Measurements from ENCODE around the gene FRMD1. TPM values are rescaled to one million over a fixed set of nuclear protein-coding genes. Genes with fewer than 3 reads are reported as not detected.

Gene FRMD1
- total RNA-seq, 4 donors from 2014 or later: 35.4 to 86.4 (median 47.7) TPM

- peaks cover 0 to 16% (median 7%) of the 10 kb centered on the region in 4 donors for H3K4me1 ChIP-seq
- TF ChIP-seq EP300 (IDR thresholded peaks at IDR 0.05; ENCODE audit: low read depth): no peak
- TF ChIP-seq CTCF (IDR thresholded peaks at IDR 0.05): peak in 1 of 5 experiments; percentile 12
- intact Hi-C loops (cut with DNase I; ENCODE audit: low total_unique reads) (no loop called here), in situ Hi-C loops (cut with MboI; ENCODE audit: low pct_ligation_motif_present in 1 of 4, low pct_unique_long_range_greater_than_20kb in 1 of 4, low sequenced_read_pairs in 3 of 4) (no loop called here)
- H3K27ac ChIP-seq: no peak overlapping the region
- no peaks in the 10 kb centered on the region for H3K36me3 ChIP-seq
- no peaks in the 10 kb centered on the region for H3K9me3 ChIP-seq
- 50 to 55% methylated on average over 6 to 7 of the region's 7 CpGs for WGBS, 2 donors (ENCODE audit: low coverage in 1 of 2)
- no peaks in the 10 kb centered on the region for H3K27me3 ChIP-seq
- no peak for DNase-seq
- no peak overlapping the region for H3K4me3 ChIP-seq
Measured at GRCh38 chr6:168022488-168023321, 56.3 kb downstream of the FRMD1 start.

- H3K27ac ChIP-seq: no peak overlapping the region
- H3K9me3 ChIP-seq: no peaks in the 10 kb centered on the region
- H3K4me3 ChIP-seq: no peak overlapping the region
- intact Hi-C loops (cut with DNase I; ENCODE audit: low total_unique reads): no loop called here
- in situ Hi-C loops (cut with MboI; ENCODE audit: low pct_ligation_motif_present in 1 of 4, low pct_unique_long_range_greater_than_20kb in 1 of 4, low sequenced_read_pairs in 3 of 4): no loop called here
- no peak for DNase-seq
- H3K4me1 ChIP-seq: peaks cover 0 to 17% (median 7%) of the 10 kb centered on the region in 4 donors
- no peaks in the 10 kb centered on the region for H3K36me3 ChIP-seq
- TF ChIP-seq CTCF (IDR thresholded peaks at IDR 0.05): no peak
- TF ChIP-seq EP300 (IDR thresholded peaks at IDR 0.05; ENCODE audit: low read depth): no peak
- no peak for TF ChIP-seq POLR2AphosphoS5 (IDR thresholded peaks at IDR 0.05)
- no peak for TF ChIP-seq POLR2A (IDR thresholded peaks at IDR 0.05)
- 68 to 78% methylated on average over 5 of the region's 5 CpGs for WGBS, 2 donors (ENCODE audit: low coverage in 1 of 2)
- no peaks in the 10 kb centered on the region for H3K27me3 ChIP-seq
Measured at GRCh38 chr6:168021581-168021980, 57.4 kb downstream of the FRMD1 start.

- H3K36me3 ChIP-seq: no peaks in the 10 kb centered on the region
- TF ChIP-seq POLR2A (IDR thresholded peaks at IDR 0.05): no peak
- DNase-seq: no peak
- no peak overlapping the region for H3K27ac ChIP-seq
- no peak overlapping the region for H3K4me3 ChIP-seq
- in situ Hi-C loops (cut with MboI; ENCODE audit: low pct_ligation_motif_present in 1 of 4, low pct_unique_long_range_greater_than_20kb in 1 of 4, low sequenced_read_pairs in 3 of 4) (no loop called here), intact Hi-C loops (cut with DNase I; ENCODE audit: low total_unique reads) (no loop called here)
- no peaks in the 10 kb centered on the region for H3K27me3 ChIP-seq
- no peaks in the 10 kb centered on the region for H3K9me3 ChIP-seq
- H3K4me1 ChIP-seq: peaks cover 0 to 24% (median 10%) of the 10 kb centered on the region in 4 donors
- 84 to 90% methylated on average over 5 to 8 of the region's 8 CpGs for WGBS, 2 donors (ENCODE audit: low coverage in 1 of 2)
Measured at GRCh38 chr6:168020242-168020641, 58.8 kb downstream of the FRMD1 start.

GRCh38 chr6:168018664-168019063, 60.3 kb downstream of the FRMD1 start:
- Histone ChIP-seq H3K36me3 (no peaks in the 10 kb centered on the region), H3K9me3 (no peaks in the 10 kb centered on the region), H3K4me1 (peaks cover 0 to 13% (median 5%) of the 10 kb centered on the region in 4 donors), H3K27me3 (no peaks in the 10 kb centered on the region), H3K27ac (no peak overlapping the region), H3K4me3 (no peak overlapping the region)
- TF ChIP-seq POLR2A (IDR thresholded peaks at IDR 0.05) (no peak), POLR2AphosphoS5 (IDR thresholded peaks at IDR 0.05) (no peak), CTCF (IDR thresholded peaks at IDR 0.05) (no peak), EP300 (IDR thresholded peaks at IDR 0.05; ENCODE audit: low read depth) (no peak)
- WGBS, 2 donors (ENCODE audit: low coverage in 1 of 2): 93 to 94% methylated on average over 3 to 15 of the region's 15 CpGs
- intact Hi-C loops (cut with DNase I; ENCODE audit: low total_unique reads) (no loop called here), in situ Hi-C loops (cut with MboI; ENCODE audit: low pct_ligation_motif_present in 1 of 4, low pct_unique_long_range_greater_than_20kb in 1 of 4, low sequenced_read_pairs in 3 of 4) (no loop called here)
- no peak for DNase-seq

Measured in transverse colon (tissue), 4 donors.